Astrocyte (in vitro differentiated cells and primary cell): ENCODE measurements around the gene MYL7. TPM values are rescaled to one million over a fixed set of nuclear protein-coding genes. Genes with fewer than 3 reads are reported as not detected.

Experiments
- DNase-seq: peaks from one replicate; pipeline ENCODE4 v3.0.0-alpha.2; 2010; ENCODE audit warnings: low read depth
- FAIRE-seq: peaks from 2 replicates; lab custom pipeline; 2011; peaks lifted over from hg19 to GRCh38; lab: Jason Lieb, UNC
- H2AFZ ChIP-seq: 2 replicates; pipeline ENCODE4 v1.6.0; 2012; ENCODE audit warnings: low read depth, low read length, inconsistent platforms
- H3K27ac ChIP-seq: 2 replicates; pipeline ENCODE4 v1.5.1; 2011; ENCODE audit warnings: low read depth, low read length, inconsistent platforms
- H3K27me3 ChIP-seq: 2 replicates; pipeline ENCODE4 v1.6.0; 2011; ENCODE audit warnings: low read length, inconsistent platforms; ENCODE audit not compliant: insufficient read depth
- H3K36me3 ChIP-seq: 2 replicates; pipeline ENCODE4 v1.5.1; 2011; ENCODE audit warnings: low read length, inconsistent platforms; ENCODE audit not compliant: insufficient read depth
- H3K4me1 ChIP-seq: 2 replicates; pipeline ENCODE4 v1.5.1; 2011; ENCODE audit warnings: low read length, inconsistent platforms; ENCODE audit not compliant: insufficient read depth
- H3K4me2 ChIP-seq: 2 replicates; pipeline ENCODE4 v1.6.0; 2012; ENCODE audit warnings: low read length, inconsistent platforms
- H3K4me3 ChIP-seq: 2 replicates; pipeline ENCODE4 v1.5.1; 2011; ENCODE audit warnings: low read depth, mild to moderate bottlenecking, low read length, inconsistent platforms; ENCODE audit not compliant: insufficient read depth
- H3K79me2 ChIP-seq: 2 replicates; pipeline ENCODE4 v1.6.0; 2012; ENCODE audit warnings: mild to moderate bottlenecking, low read length, inconsistent platforms; ENCODE audit not compliant: insufficient read depth
- H3K9ac ChIP-seq: 2 replicates; pipeline ENCODE4 v1.6.0; 2012; ENCODE audit warnings: mild to moderate bottlenecking, low read length, inconsistent platforms
- H3K9me3 ChIP-seq: 2 replicates; pipeline ENCODE4 v1.5.1; 2012; ENCODE audit warnings: low read depth, mild to moderate bottlenecking, low read length, inconsistent platforms; ENCODE audit not compliant: insufficient read depth
- H4K20me1 ChIP-seq: 2 replicates; pipeline ENCODE4 v1.6.0; 2012; ENCODE audit warnings: low read length, inconsistent platforms; ENCODE audit not compliant: insufficient read depth
- H3K27ac Mint-ChIP-seq: one replicate; pipeline ENCODE4 v1.8.0; 2021; ENCODE audit warnings: mild to moderate bottlenecking, mixed read lengths; ENCODE audit not compliant: unreplicated experiment
- H3K27me3 Mint-ChIP-seq: one replicate; pipeline ENCODE4 v1.8.0; 2021; ENCODE audit warnings: low read depth, mixed read lengths; ENCODE audit not compliant: unreplicated experiment
- H3K36me3 Mint-ChIP-seq: one replicate; pipeline ENCODE4 v1.8.0; 2021; ENCODE audit warnings: low read depth, mixed read lengths; ENCODE audit not compliant: unreplicated experiment
- H3K4me1 Mint-ChIP-seq: one replicate; pipeline ENCODE4 v1.8.0; 2021; ENCODE audit warnings: low read depth, mixed read lengths; ENCODE audit not compliant: unreplicated experiment
- H3K4me3 Mint-ChIP-seq: one replicate; pipeline ENCODE4 v1.8.0; 2021; ENCODE audit warnings: mild to moderate bottlenecking, moderate library complexity, mixed read lengths; ENCODE audit not compliant: unreplicated experiment
- H3K9me3 Mint-ChIP-seq: one replicate; pipeline ENCODE4 v1.8.0; 2021; ENCODE audit warnings: mild to moderate bottlenecking, mixed read lengths; ENCODE audit not compliant: unreplicated experiment
- CTCF ChIP-seq: IDR thresholded peaks from 2 replicates; pipeline ENCODE4 v1.5.1; 2011; ENCODE audit warnings: low read depth, mild to moderate bottlenecking, inconsistent platforms, low read length, moderate library complexity; ENCODE audit not compliant: insufficient read depth
- EZH2 ChIP-seq: IDR thresholded peaks from 2 replicates; pipeline ENCODE4 v1.6.1; 2012; ENCODE audit warnings: mild to moderate bottlenecking, low read length, inconsistent platforms; ENCODE audit not compliant: insufficient read depth
- total RNA-seq: library from RNA; stranded (reverse); gene quantifications from 2 replicates; pipeline ENCODE4 v1.2.1, GENCODE V29; 2021

MYL7 gene
- total RNA-seq, 1 donor from 2014 or later = 60.0 TPM

- H3K27ac ChIP-seq = no peak within 1 kb of the TSS
- Mint-ChIP-seq H3K4me1 (peaks cover 11% of the 10 kb centered on the region), H3K36me3 (no peaks in the 10 kb centered on the region), H3K27me3 (peaks cover 12% of the 10 kb centered on the region), H3K4me3 (no peak within 1 kb of the TSS), H3K9me3 (peaks cover 3% of the 10 kb centered on the region), H3K27ac (no peak within 1 kb of the TSS)
- TF ChIP-seq EZH2 (no peak), CTCF (no peak)
- no peaks in the 10 kb centered on the region for H3K27me3 ChIP-seq
- H3K4me3 ChIP-seq = no peak within 1 kb of the TSS
- peaks cover 9% of the 10 kb centered on the region for H3K4me1 ChIP-seq
- DNase-seq = no peak
- no peaks in the 10 kb centered on the region for H4K20me1 ChIP-seq
- no peaks in the 10 kb centered on the region for H3K79me2 ChIP-seq
- no peak for FAIRE-seq
- no peaks in the 10 kb centered on the region for H3K36me3 ChIP-seq
- no peak within 1 kb of the TSS for H3K9ac ChIP-seq
- no peak within 1 kb of the TSS for H3K4me2 ChIP-seq
- no peaks in the 10 kb centered on the region for H3K9me3 ChIP-seq
- peak within 1 kb of the TSS; percentile 5 for H2AFZ ChIP-seq
Observed at GRCh38 chr7:44189286-44189992, 48.3 kb upstream of the MYL7 start, which contains the start of gene GCK. GCK (minus strand) TSS chr7:44189439; CDS start chr7:44188953, 486 bp downstream.

GRCh38 chr7:44188480-44189225 lies 47.5 kb upstream of the MYL7 start:
- H3K9me3 ChIP-seq = no peaks in the 10 kb centered on the region
- peaks cover 17% of the 10 kb centered on the region for H3K4me1 ChIP-seq
- H3K36me3 Mint-ChIP-seq = no peaks in the 10 kb centered on the region
- peaks cover 14% of the 10 kb centered on the region for H3K4me1 Mint-ChIP-seq
- no peaks in the 10 kb centered on the region for H4K20me1 ChIP-seq
- no peak overlapping the region for H3K4me3 Mint-ChIP-seq
- H3K27me3 Mint-ChIP-seq = peaks cover 12% of the 10 kb centered on the region
- H2AFZ ChIP-seq = no peak overlapping the region
- DNase-seq (no peak), FAIRE-seq (no peak)
- no peak overlapping the region for H3K9ac ChIP-seq
- H3K27me3 ChIP-seq = no peaks in the 10 kb centered on the region
- H3K4me2 ChIP-seq = no peak overlapping the region
- no peaks in the 10 kb centered on the region for H3K36me3 ChIP-seq
- H3K79me2 ChIP-seq = no peaks in the 10 kb centered on the region
- H3K9me3 Mint-ChIP-seq = no peaks in the 10 kb centered on the region
- H3K27ac ChIP-seq = no peak overlapping the region
- H3K27ac Mint-ChIP-seq = no peak overlapping the region
- TF ChIP-seq EZH2 (no peak), CTCF (no peak)
- no peak overlapping the region for H3K4me3 ChIP-seq
